ENCODE data around the gene FHOD3.

FHOD3 gene

DNA sequence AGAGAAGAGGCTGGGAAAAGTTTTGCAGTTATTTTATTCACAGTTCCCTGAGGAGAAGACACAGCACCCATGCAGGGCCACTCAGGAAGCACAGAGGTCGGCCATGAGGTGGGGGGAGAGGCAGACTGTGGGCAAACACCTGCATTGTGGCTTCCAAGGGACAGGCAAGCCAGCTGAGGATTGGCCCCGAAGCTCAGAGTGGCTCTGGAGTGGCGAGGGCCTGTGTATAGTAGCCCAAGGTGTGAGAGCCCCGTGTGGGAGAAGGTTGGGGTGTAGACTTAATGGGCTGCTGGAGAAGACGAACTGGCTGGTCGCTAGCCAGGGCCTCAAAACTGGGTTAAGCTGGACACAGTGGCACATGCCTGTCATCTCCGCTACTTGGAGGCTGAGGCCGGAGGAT is 218.7 kb downstream of the FHOD3 start:
- no peak overlapping the region for H3K27ac ChIP-seq (replicated peaks)
- H3K4me3 ChIP-seq (replicated peaks; ENCODE audit: insufficient read depth, low read length) = no peak overlapping the region
- H3K27me3 ChIP-seq (ENCODE audit: insufficient read depth, poor library complexity, severe bottlenecking) = peaks cover 19% of the 10 kb centered on the region
- TF ChIP-seq POLR2AphosphoS5 (IDR thresholded peaks at IDR 0.05; ENCODE audit: low read depth) (no peak), GABPA (IDR thresholded peaks at IDR 0.05; ENCODE audit: low read depth) (no peak), SPI1 (IDR thresholded peaks at IDR 0.05; ENCODE audit: borderline replicate concordance, low read depth) (no peak)
- TF ChIP-seq, protein P1, sequence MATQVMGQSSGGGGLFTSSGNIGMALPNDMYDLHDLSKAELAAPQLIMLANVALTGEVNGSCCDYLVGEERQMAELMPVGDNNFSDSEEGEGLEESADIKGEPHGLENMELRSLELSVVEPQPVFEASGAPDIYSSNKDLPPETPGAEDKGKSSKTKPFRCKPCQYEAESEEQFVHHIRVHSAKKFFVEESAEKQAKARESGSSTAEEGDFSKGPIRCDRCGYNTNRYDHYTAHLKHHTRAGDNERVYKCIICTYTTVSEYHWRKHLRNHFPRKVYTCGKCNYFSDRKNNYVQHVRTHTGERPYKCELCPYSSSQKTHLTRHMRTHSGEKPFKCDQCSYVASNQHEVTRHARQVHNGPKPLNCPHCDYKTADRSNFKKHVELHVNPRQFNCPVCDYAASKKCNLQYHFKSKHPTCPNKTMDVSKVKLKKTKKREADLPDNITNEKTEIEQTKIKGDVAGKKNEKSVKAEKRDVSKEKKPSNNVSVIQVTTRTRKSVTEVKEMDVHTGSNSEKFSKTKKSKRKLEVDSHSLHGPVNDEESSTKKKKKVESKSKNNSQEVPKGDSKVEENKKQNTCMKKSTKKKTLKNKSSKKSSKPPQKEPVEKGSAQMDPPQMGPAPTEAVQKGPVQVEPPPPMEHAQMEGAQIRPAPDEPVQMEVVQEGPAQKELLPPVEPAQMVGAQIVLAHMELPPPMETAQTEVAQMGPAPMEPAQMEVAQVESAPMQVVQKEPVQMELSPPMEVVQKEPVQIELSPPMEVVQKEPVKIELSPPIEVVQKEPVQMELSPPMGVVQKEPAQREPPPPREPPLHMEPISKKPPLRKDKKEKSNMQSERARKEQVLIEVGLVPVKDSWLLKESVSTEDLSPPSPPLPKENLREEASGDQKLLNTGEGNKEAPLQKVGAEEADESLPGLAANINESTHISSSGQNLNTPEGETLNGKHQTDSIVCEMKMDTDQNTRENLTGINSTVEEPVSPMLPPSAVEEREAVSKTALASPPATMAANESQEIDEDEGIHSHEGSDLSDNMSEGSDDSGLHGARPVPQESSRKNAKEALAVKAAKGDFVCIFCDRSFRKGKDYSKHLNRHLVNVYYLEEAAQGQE (IDR thresholded peaks at IDR 0.05; ENCODE audit: insufficient replicate concordance, low read depth) = no peak
- TF ChIP-seq, protein P2, sequence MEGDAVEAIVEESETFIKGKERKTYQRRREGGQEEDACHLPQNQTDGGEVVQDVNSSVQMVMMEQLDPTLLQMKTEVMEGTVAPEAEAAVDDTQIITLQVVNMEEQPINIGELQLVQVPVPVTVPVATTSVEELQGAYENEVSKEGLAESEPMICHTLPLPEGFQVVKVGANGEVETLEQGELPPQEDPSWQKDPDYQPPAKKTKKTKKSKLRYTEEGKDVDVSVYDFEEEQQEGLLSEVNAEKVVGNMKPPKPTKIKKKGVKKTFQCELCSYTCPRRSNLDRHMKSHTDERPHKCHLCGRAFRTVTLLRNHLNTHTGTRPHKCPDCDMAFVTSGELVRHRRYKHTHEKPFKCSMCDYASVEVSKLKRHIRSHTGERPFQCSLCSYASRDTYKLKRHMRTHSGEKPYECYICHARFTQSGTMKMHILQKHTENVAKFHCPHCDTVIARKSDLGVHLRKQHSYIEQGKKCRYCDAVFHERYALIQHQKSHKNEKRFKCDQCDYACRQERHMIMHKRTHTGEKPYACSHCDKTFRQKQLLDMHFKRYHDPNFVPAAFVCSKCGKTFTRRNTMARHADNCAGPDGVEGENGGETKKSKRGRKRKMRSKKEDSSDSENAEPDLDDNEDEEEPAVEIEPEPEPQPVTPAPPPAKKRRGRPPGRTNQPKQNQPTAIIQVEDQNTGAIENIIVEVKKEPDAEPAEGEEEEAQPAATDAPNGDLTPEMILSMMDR (IDR thresholded peaks at IDR 0.05; ENCODE audit: insufficient read depth, low read length) = no peak
- DNase-seq (ENCODE audit: low read depth in 1 of 2, low spot score in 1 of 2) = no peak

DNA sequence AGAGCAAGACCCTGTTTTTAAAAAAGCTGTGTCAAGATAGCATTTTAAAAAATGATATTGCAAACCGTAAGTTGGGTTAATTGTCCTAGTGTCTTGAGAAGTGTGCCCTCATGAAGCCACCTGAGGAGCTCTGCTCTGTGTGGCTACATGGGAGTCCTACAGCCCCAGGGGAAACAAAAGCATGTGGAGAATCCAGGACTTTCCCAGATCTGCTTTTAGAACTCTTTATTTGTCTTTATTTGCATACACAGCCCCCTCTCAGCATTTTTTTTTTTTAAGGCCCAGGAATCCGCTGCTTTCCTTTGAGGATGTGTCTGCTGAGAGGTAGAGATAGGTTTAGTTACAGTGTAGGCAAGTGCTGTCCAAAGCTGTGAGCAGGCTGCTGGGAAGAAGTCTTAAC is 219.2 kb downstream of the FHOD3 start:
- Histone ChIP-seq H3K27me3 (ENCODE audit: insufficient read depth, poor library complexity, severe bottlenecking) (peaks cover 16% of the 10 kb centered on the region), H3K27ac (replicated peaks) (no peak overlapping the region), H3K4me3 (replicated peaks; ENCODE audit: insufficient read depth, low read length) (no peak overlapping the region)
- TF ChIP-seq SPI1 (IDR thresholded peaks at IDR 0.05; ENCODE audit: borderline replicate concordance, low read depth) (no peak), POLR2AphosphoS5 (IDR thresholded peaks at IDR 0.05; ENCODE audit: low read depth) (no peak), GABPA (IDR thresholded peaks at IDR 0.05; ENCODE audit: low read depth) (no peak)
- TF ChIP-seq, protein P2 (IDR thresholded peaks at IDR 0.05; ENCODE audit: insufficient read depth, low read length) = no peak
- TF ChIP-seq, protein P1 (IDR thresholded peaks at IDR 0.05; ENCODE audit: insufficient replicate concordance, low read depth) = no peak
- DNase-seq (ENCODE audit: low read depth in 1 of 2, low spot score in 1 of 2) = no peak

DNA sequence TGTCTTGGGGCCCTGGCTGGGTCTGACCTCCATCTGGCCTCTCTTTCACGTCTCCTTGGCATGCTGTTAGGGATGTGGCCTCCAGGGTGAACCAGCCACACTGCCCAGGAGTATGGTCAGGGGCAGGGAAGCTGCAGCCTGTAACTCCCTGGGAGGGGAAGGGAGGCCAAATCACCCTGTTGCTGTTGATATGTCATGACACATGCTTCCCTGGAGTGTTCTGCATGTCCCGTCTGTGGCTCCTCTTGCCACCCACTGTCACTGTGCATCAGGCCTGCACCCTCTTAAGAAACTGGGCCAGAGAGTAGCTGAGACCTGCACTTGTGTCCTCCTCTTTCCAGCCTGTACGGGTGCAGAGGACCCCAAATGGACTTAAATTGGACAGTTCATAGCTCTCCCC is 221.3 kb downstream of the FHOD3 start:
- TF ChIP-seq SPI1 (IDR thresholded peaks at IDR 0.05; ENCODE audit: borderline replicate concordance, low read depth) = no peak
- no peak for TF ChIP-seq GABPA (IDR thresholded peaks at IDR 0.05; ENCODE audit: low read depth)
- TF ChIP-seq, protein P2 (IDR thresholded peaks at IDR 0.05; ENCODE audit: insufficient read depth, low read length) = no peak
- TF ChIP-seq, protein P1 (IDR thresholded peaks at IDR 0.05; ENCODE audit: insufficient replicate concordance, low read depth) = no peak
- TF ChIP-seq POLR2AphosphoS5 (IDR thresholded peaks at IDR 0.05; ENCODE audit: low read depth) = no peak
- Histone ChIP-seq H3K27me3 (ENCODE audit: insufficient read depth, poor library complexity, severe bottlenecking) (peaks cover 14% of the 10 kb centered on the region), H3K27ac (replicated peaks) (no peak overlapping the region), H3K4me3 (replicated peaks; ENCODE audit: insufficient read depth, low read length) (no peak overlapping the region)
- no peak for DNase-seq (ENCODE audit: low read depth in 1 of 2, low spot score in 1 of 2)
